GM23338 (cell line): ENCODE data around the gene CYB561D2. TPM values are rescaled to one million over a fixed set of nuclear protein-coding genes. Genes with fewer than 3 reads are reported as not detected.

Source experiments
- ATAC-seq: fragments of 200-7000 bp; cut with Tn5 transposase; 3 replicates; pipeline ENCODE4 v1.9.1; 2020
- DNase-seq: peaks from one replicate; pipeline ENCODE4 v3.0.0-alpha.2; 2015; ENCODE audit warnings: low spot score
- H2AFZ ChIP-seq: fragments of 200-600 bp; sonication (generic); 2 replicates; pipeline ENCODE4 v1.8.0; 2016; ENCODE audit warnings: antibody characterized with exemption, mild to moderate bottlenecking, moderate library complexity
- H3F3A ChIP-seq: fragments of 200-600 bp; sonication (generic); replicated peaks from 2 replicates; pipeline ENCODE4 v1.8.0; 2017; ENCODE audit warnings: antibody characterized with exemption, mixed run types, low read depth
- H3K27ac ChIP-seq: fragments of 200-600 bp; sonication (generic); 2 replicates; pipeline ENCODE4 v1.6.1; 2016; ENCODE audit warnings: low read depth
- H3K27me3 ChIP-seq: fragments of 200-600 bp; sonication (generic); 2 replicates; pipeline ENCODE4 v1.8.0; 2016; ENCODE audit warnings: mild to moderate bottlenecking, mixed run types, moderate library complexity; ENCODE audit not compliant: insufficient read depth
- H3K36me3 ChIP-seq: fragments of 200-600 bp; sonication (generic); 2 replicates; pipeline ENCODE4 v1.8.0; 2016; ENCODE audit warnings: mild to moderate bottlenecking; ENCODE audit not compliant: insufficient read depth
- H3K4me1 ChIP-seq: fragments of 200-600 bp; sonication (generic); 2 replicates; pipeline ENCODE4 v1.8.0; 2016; ENCODE audit warnings: mild to moderate bottlenecking, moderate library complexity; ENCODE audit not compliant: insufficient read depth
- H3K4me2 ChIP-seq: fragments of 200-600 bp; sonication (generic); 2 replicates; pipeline ENCODE4 v1.7.1; 2017; ENCODE audit warnings: mixed run types
- H3K4me3 ChIP-seq: fragments of 200-600 bp; sonication (generic); 2 replicates; pipeline ENCODE4 v1.6.1; 2016; ENCODE audit warnings: mixed run types
- H3K79me2 ChIP-seq: fragments of 200-600 bp; sonication (generic); replicated peaks from 2 replicates; pipeline ENCODE4 v1.8.0; 2017; ENCODE audit warnings: mild to moderate bottlenecking; ENCODE audit not compliant: insufficient read depth
- H3K9me2 ChIP-seq: fragments of 200-600 bp; sonication (generic); 2 replicates; pipeline ENCODE4 v1.8.0; 2017; ENCODE audit not compliant: insufficient read depth
- H4K20me1 ChIP-seq: fragments of 200-600 bp; sonication (generic); replicated peaks from 2 replicates; pipeline ENCODE4 v1.8.0; 2017; ENCODE audit warnings: mild to moderate bottlenecking; ENCODE audit not compliant: insufficient read depth
- H3K27ac Mint-ChIP-seq: 2 replicates; pipeline ENCODE4 v1.8.0; 2020; ENCODE audit warnings: inconsistent platforms, mild to moderate bottlenecking, moderate library complexity, mixed read lengths
- H3K27me3 Mint-ChIP-seq: 3 replicates; pipeline ENCODE4 v1.8.0; 2022; ENCODE audit warnings: low read depth, mild to moderate bottlenecking, moderate library complexity, mixed read lengths, inconsistent platforms; ENCODE audit not compliant: insufficient read depth, poor library complexity
- H3K36me3 Mint-ChIP-seq: 3 replicates; pipeline ENCODE4 v1.8.0; 2021; ENCODE audit warnings: low read depth, mild to moderate bottlenecking, inconsistent platforms, moderate library complexity, mixed read lengths
- H3K4me1 Mint-ChIP-seq: 3 replicates; pipeline ENCODE4 v1.8.0; 2020; ENCODE audit warnings: mild to moderate bottlenecking, inconsistent platforms, mixed read lengths
- H3K4me3 Mint-ChIP-seq: 3 replicates; pipeline ENCODE4 v1.8.0; 2021; ENCODE audit warnings: moderate library complexity, mild to moderate bottlenecking, inconsistent platforms, mixed read lengths
- H3K9me3 Mint-ChIP-seq: 3 replicates; pipeline ENCODE4 v1.8.0; 2020; ENCODE audit warnings: moderate library complexity, mild to moderate bottlenecking, inconsistent platforms, mixed read lengths
- EZH2 ChIP-seq: fragments of 200-600 bp; sonication (generic); IDR thresholded peaks from one replicate; pipeline ENCODE4 v1.8.0; 2017; ENCODE audit warnings: antibody characterized with exemption, mild to moderate bottlenecking, low read depth; ENCODE audit not compliant: unreplicated experiment
- EZH2phosphoT487 ChIP-seq: fragments of 200-600 bp; sonication (generic); IDR thresholded peaks from one replicate; pipeline ENCODE4 v1.8.1; 2018; ENCODE audit warnings: antibody characterized with exemption; ENCODE audit not compliant: unreplicated experiment
- JUNB ChIP-seq: IDR thresholded peaks from one replicate; pipeline ENCODE4 v1.6.1; 2016; ENCODE audit warnings: antibody characterized with exemption; ENCODE audit not compliant: unreplicated experiment
- NANOG ChIP-seq: IDR thresholded peaks from 2 replicates; pipeline ENCODE4 v1.6.1; 2016; ENCODE audit warnings: antibody characterized with exemption, borderline replicate concordance
- POLR2AphosphoS5 ChIP-seq: IDR thresholded peaks from 2 replicates; pipeline ENCODE4 v1.6.1; 2016; ENCODE audit warnings: antibody characterized with exemption, low read depth
- STAT1 ChIP-seq: IDR thresholded peaks from one replicate; pipeline ENCODE4 v1.6.1; 2016; ENCODE audit warnings: antibody characterized with exemption; ENCODE audit not compliant: unreplicated experiment
- ZNF114 ChIP-seq: fragments of 250-450 bp; sonication (Bioruptor Pico); IDR thresholded peaks from 2 replicates; pipeline ENCODE4 v1.5.0; 2020; ENCODE audit warnings: mild to moderate bottlenecking, moderate library complexity
- ZNF331 ChIP-seq: fragments of 250-450 bp; sonication (Bioruptor Pico); IDR thresholded peaks from 2 replicates; pipeline ENCODE4 v1.5.0; 2020; ENCODE audit warnings: low read depth, mild to moderate bottlenecking, moderate library complexity
- polyA plus RNA-seq: library from polyadenylated mRNA; unstranded; fragments of >200 nt; fragmentation: Nextera tagmentation; extraction: Ambion mirVana; gene quantifications from 2 replicates; pipeline ENCODE4 v1.2.1, GENCODE V29; 2016
- total RNA-seq: library from RNA; depleted of rRNA; stranded (reverse); fragments of >200 nt; shearing (Covaris generic); gene quantifications from 2 replicates; pipeline ENCODE4 v1.2.3, GENCODE V29; 2014
- TF ChIP-seq, protein P1 (sequence below), 2 experiments: fragments of 200-600 bp in 1 of 2; sonication (generic) in 1 of 2; conservative IDR thresholded peaks; 2 replicates each; pipeline versions ENCODE4 v1.5.1 to v1.6.1; 2016 to 2017; ENCODE audit warnings: antibody characterized with exemption in 2 of 2, low read depth in 2 of 2, mild to moderate bottlenecking in 2 of 2, moderate library complexity in 1 of 2
- TF ChIP-seq, protein P2 (sequence below): fragments of 250-450 bp; sonication (Bioruptor Pico); IDR thresholded peaks from 2 replicates; pipeline ENCODE4 v1.5.0; 2020; ENCODE audit warnings: mild to moderate bottlenecking, moderate library complexity

CYB561D2 gene
- total and polyA plus RNA-seq, 2 experiments from 2014 or later, result 10.1 to 18.2 TPM

DNA sequence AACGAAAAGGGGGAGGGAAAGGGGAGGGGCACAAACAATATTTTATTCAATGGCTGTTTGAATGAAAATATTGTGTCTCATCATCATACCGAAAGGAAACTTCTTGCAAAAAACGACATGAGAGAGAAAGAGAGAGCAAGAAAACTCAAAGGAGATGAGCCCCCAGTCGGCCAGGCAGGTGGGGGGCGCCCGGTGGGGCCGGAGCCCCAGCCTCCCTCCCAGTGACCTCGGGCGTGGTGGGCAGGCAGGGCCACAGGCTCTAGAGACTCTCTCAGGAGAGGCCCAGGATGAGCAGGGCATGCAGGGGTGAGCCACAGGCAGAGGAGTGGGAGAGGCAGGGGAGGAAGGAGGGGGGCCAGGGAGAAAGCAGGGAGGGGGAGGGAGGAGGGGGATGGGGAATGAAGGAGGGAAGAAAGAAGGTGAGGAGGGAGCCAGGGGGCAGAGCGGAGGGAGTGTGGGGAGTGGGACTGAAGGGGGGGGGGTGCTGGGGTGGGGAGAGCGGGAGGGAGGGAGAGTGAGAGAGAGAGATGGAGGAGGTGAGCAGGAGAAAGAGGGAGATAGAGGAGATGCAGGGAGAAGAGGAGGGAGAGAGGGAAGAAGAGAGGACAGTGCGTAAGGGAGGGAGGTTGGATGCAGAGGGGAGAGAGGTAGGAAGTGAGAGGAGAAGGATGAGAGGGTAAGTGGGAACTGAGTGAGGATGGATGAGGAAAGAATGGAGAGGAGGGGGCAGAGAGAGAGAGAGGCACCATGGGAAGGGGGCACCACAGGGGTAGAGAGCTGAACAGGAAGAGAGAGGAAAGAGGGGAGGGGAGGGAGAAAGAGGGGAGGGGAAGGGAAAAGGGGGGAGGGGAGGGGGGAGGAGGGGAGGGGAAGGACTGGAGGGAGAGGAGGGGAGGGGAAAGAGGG lies 22.7 kb downstream of the CYB561D2 start:
- no peak for TF ChIP-seq NANOG
- TF ChIP-seq, protein P1, sequence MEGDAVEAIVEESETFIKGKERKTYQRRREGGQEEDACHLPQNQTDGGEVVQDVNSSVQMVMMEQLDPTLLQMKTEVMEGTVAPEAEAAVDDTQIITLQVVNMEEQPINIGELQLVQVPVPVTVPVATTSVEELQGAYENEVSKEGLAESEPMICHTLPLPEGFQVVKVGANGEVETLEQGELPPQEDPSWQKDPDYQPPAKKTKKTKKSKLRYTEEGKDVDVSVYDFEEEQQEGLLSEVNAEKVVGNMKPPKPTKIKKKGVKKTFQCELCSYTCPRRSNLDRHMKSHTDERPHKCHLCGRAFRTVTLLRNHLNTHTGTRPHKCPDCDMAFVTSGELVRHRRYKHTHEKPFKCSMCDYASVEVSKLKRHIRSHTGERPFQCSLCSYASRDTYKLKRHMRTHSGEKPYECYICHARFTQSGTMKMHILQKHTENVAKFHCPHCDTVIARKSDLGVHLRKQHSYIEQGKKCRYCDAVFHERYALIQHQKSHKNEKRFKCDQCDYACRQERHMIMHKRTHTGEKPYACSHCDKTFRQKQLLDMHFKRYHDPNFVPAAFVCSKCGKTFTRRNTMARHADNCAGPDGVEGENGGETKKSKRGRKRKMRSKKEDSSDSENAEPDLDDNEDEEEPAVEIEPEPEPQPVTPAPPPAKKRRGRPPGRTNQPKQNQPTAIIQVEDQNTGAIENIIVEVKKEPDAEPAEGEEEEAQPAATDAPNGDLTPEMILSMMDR (conservative IDR thresholded peaks at IDR 0.05; ENCODE audit: low read depth in 2 of 2), result no peak
- no peak for TF ChIP-seq STAT1
- TF ChIP-seq ZNF331 (CRISPR knock-in tag), result no peak
- no peak for TF ChIP-seq JUNB
- ATAC-seq (peak; percentile 10; the same call in 2 of the 3 replicates), DNase-seq (peak; percentile 74)
- no peaks in the 10 kb centered on the region for H4K20me1 ChIP-seq
- H3K27ac Mint-ChIP-seq, result no peak overlapping the region
- H3K79me2 ChIP-seq, result no peaks in the 10 kb centered on the region
- H3K9me2 ChIP-seq, result no peaks in the 10 kb centered on the region
- no peak overlapping the region for H2AFZ ChIP-seq
- H3F3A ChIP-seq, result no peaks in the 10 kb centered on the region
- H3K4me1 ChIP-seq, result peaks cover 11% of the 10 kb centered on the region
- peaks cover 20% of the 10 kb centered on the region for H3K27me3 Mint-ChIP-seq
- H3K36me3 Mint-ChIP-seq, result no peaks in the 10 kb centered on the region; the same call in 2 of the 3 replicates
- no peaks in the 10 kb centered on the region; the same call in 2 of the 3 replicates for H3K9me3 Mint-ChIP-seq
- H3K4me1 Mint-ChIP-seq, result peaks cover 35% of the 10 kb centered on the region
- H3K36me3 ChIP-seq, result no peaks in the 10 kb centered on the region
- no peak overlapping the region for H3K27ac ChIP-seq
- no peaks in the 10 kb centered on the region for H3K27me3 ChIP-seq
- no peak overlapping the region; the same call in 1 of the 2 replicates for H3K4me3 ChIP-seq
- peak overlapping the region; percentile 67; the same call in 1 of the 2 replicates for H3K4me2 ChIP-seq
- H3K4me3 Mint-ChIP-seq, result no peak overlapping the region; the same call in 2 of the 3 replicates

DNA sequence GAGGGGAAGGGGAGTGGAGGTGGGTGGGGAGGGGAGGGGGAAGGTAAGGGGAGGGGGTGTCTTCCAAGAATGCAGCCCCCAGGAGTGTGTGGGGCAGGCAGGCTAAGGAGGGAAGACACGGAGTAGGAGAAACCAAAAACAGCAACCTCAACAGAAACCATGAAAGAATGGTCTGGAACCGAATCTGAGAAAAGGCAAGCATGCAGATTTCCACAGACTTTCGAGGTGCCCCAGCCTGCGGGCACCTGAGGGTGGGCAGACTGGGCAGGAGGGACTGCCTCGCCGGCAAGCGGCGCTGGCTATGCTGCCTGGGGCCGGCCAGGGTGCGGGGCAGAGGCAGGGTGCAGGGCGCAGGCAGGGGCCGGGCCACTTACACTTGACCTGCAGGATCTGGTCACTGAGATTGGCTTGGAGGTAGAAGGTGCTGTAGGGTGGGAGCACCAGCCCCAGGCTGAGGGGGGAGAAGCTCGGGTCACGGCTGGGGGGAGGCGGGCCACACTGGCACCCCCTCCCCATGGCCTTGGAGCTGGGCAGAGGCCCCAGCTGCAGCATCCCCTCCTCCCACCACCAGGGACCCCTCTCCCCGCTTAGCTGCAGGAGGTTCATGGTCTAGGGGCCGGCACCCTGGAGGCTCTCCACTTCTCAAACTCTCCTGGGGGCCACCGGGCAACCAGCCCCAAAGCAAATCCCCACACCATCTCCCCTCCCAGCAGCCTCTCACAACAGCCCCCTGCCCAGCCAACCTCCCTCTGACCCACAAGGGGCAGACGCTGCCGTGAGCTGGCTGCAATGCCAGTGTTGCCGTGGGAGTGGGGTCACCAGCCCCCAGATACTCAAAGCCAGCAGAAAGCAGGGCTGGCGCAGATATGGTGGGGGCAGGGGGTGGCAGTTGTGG lies 23.9 kb downstream of the CYB561D2 start:
- Mint-ChIP-seq H3K36me3 (no peaks in the 10 kb centered on the region; the same call in 2 of the 3 replicates), H3K4me3 (no peak overlapping the region), H3K4me1 (peaks cover 37% of the 10 kb centered on the region), H3K27me3 (peaks cover 26% of the 10 kb centered on the region), H3K9me3 (no peaks in the 10 kb centered on the region; the same call in 2 of the 3 replicates), H3K27ac (no peak overlapping the region)
- Histone ChIP-seq H3F3A (no peaks in the 10 kb centered on the region), H3K27ac (no peak overlapping the region), H3K79me2 (no peaks in the 10 kb centered on the region), H3K4me1 (peaks cover 11% of the 10 kb centered on the region), H3K9me2 (no peaks in the 10 kb centered on the region), H4K20me1 (no peaks in the 10 kb centered on the region), H3K36me3 (no peaks in the 10 kb centered on the region), H3K4me2 (no peak overlapping the region), H3K27me3 (no peaks in the 10 kb centered on the region), H2AFZ (no peak overlapping the region), H3K4me3 (no peak overlapping the region)
- no peak for DNase-seq
- ATAC-seq, result peak; percentile 6; the same call in 2 of the 3 replicates
- no peak for TF ChIP-seq NANOG
- no peak for TF ChIP-seq ZNF114 (CRISPR knock-in tag)
- TF ChIP-seq EZH2, result no peak
- TF ChIP-seq EZH2phosphoT487, result no peak
- TF ChIP-seq JUNB, result no peak
- TF ChIP-seq POLR2AphosphoS5, result no peak
- TF ChIP-seq, protein P2, sequence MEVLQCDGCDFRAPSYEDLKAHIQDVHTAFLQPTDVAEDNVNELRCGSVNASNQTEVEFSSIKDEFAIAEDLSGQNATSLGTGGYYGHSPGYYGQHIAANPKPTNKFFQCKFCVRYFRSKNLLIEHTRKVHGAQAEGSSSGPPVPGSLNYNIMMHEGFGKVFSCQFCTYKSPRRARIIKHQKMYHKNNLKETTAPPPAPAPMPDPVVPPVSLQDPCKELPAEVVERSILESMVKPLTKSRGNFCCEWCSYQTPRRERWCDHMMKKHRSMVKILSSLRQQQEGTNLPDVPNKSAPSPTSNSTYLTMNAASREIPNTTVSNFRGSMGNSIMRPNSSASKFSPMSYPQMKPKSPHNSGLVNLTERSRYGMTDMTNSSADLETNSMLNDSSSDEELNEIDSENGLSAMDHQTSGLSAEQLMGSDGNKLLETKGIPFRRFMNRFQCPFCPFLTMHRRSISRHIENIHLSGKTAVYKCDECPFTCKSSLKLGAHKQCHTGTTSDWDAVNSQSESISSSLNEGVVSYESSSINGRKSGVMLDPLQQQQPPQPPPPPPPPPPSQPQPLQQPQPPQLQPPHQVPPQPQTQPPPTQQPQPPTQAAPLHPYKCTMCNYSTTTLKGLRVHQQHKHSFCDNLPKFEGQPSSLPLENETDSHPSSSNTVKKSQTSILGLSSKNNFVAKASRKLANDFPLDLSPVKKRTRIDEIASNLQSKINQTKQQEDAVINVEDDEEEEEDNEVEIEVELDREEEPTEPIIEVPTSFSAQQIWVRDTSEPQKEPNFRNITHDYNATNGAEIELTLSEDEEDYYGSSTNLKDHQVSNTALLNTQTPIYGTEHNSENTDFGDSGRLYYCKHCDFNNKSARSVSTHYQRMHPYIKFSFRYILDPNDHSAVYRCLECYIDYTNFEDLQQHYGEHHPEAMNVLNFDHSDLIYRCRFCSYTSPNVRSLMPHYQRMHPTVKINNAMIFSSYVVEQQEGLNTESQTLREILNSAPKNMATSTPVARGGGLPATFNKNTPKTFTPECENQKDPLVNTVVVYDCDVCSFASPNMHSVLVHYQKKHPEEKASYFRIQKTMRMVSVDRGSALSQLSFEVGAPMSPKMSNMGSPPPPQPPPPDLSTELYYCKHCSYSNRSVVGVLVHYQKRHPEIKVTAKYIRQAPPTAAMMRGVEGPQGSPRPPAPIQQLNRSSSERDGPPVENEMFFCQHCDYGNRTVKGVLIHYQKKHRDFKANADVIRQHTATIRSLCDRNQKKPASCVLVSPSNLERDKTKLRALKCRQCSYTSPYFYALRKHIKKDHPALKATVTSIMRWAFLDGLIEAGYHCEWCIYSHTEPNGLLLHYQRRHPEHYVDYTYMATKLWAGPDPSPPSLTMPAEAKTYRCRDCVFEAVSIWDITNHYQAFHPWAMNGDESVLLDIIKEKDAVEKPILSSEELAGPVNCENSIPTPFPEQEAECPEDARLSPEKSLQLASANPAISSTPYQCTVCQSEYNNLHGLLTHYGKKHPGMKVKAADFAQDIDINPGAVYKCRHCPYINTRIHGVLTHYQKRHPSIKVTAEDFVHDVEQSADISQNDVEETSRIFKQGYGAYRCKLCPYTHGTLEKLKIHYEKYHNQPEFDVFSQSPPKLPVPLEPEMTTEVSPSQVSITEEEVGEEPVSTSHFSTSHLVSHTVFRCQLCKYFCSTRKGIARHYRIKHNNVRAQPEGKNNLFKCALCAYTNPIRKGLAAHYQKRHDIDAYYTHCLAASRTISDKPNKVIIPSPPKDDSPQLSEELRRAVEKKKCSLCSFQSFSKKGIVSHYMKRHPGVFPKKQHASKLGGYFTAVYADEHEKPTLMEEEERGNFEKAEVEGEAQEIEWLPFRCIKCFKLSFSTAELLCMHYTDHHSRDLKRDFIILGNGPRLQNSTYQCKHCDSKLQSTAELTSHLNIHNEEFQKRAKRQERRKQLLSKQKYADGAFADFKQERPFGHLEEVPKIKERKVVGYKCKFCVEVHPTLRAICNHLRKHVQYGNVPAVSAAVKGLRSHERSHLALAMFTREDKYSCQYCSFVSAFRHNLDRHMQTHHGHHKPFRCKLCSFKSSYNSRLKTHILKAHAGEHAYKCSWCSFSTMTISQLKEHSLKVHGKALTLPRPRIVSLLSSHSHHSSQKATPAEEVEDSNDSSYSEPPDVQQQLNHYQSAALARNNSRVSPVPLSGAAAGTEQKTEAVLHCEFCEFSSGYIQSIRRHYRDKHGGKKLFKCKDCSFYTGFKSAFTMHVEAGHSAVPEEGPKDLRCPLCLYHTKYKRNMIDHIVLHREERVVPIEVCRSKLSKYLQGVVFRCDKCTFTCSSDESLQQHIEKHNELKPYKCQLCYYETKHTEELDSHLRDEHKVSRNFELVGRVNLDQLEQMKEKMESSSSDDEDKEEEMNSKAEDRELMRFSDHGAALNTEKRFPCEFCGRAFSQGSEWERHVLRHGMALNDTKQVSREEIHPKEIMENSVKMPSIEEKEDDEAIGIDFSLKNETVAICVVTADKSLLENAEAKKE, result no peak
